Fibroblast of the conjunctiva (primary cell): ENCODE measurements around the gene SEMA6A.

ENCODE experiments used
- DNase-seq: peaks from one replicate; pipeline ENCODE4 v3.0.0-alpha.2; 2010; ENCODE audit warnings: low read depth

SEMA6A gene

GRCh38 chr5:116522356-116523136 is 52.1 kb downstream of the SEMA6A start:
- DNase-seq, result no peak

GRCh38 chr5:116521173-116521872 is 53.3 kb downstream of the SEMA6A start:
- DNase-seq, result no peak

- DNase-seq, result no peak
These were observed 53.9 kb downstream of the SEMA6A start for GRCh38 chr5:116520771-116521170.

- no peak for DNase-seq
These were observed 56.2 kb downstream of the SEMA6A start for GRCh38 chr5:116518423-116518822.

- DNase-seq, result no peak
These were observed 57.1 kb downstream of the SEMA6A start for GRCh38 chr5:116517488-116517887.

- no peak for DNase-seq
These were observed 58.6 kb downstream of the SEMA6A start for GRCh38 chr5:116516021-116516420.

GRCh38 chr5:116514421-116514970 is 60.1 kb downstream of the SEMA6A start:
- no peak for DNase-seq

GRCh38 chr5:116510517-116510916 is 64.1 kb downstream of the SEMA6A start:
- no peak for DNase-seq

GRCh38 chr5:116509483-116510244 is 65.0 kb downstream of the SEMA6A start:
- DNase-seq, result no peak

GRCh38 chr5:116508835-116509234 is 65.8 kb downstream of the SEMA6A start:
- no peak for DNase-seq

- DNase-seq, result no peak
These were observed 66.5 kb downstream of the SEMA6A start for GRCh38 chr5:116507941-116508655.

- peak; percentile 18 for DNase-seq
These were observed 67.5 kb downstream of the SEMA6A start for GRCh38 chr5:116507051-116507537.

GRCh38 chr5:116506488-116506887 is 68.1 kb downstream of the SEMA6A start:
- DNase-seq, result no peak

- DNase-seq, result no peak
These were observed 69.9 kb downstream of the SEMA6A start for GRCh38 chr5:116504593-116505166.

- no peak for DNase-seq
These were observed 72.0 kb downstream of the SEMA6A start for GRCh38 chr5:116502616-116503015.

- DNase-seq, result no peak
These were observed 72.5 kb downstream of the SEMA6A start for GRCh38 chr5:116502138-116502537.

- no peak for DNase-seq
These were observed 76.0 kb downstream of the SEMA6A start for GRCh38 chr5:116498503-116499048.

GRCh38 chr5:116497631-116498030 is 77.0 kb downstream of the SEMA6A start:
- DNase-seq, result no peak

GRCh38 chr5:116495786-116496357 is 78.8 kb downstream of the SEMA6A start:
- DNase-seq, result no peak

GRCh38 chr5:116494784-116495450 is 79.7 kb downstream of the SEMA6A start:
- no peak for DNase-seq
